WTC11 (cell line): Measurements from ENCODE around the gene CLSTN2. TPM values are rescaled to one million over a fixed set of nuclear protein-coding genes. Genes with fewer than 3 reads are reported as not detected.

ENCODE experiments used
- ATAC-seq: fragments of 200-7000 bp; cut with Tn5 transposase; 2 replicates; pipeline ENCODE4 v1.10.0; 2021; ENCODE audit warnings: mild to moderate bottlenecking, moderate library complexity
- CTCF ChIA-PET: fragments of 300-600 bp; sonication (Branson Sonifier 250); formaldehyde crosslinking; loops from one replicate; lab custom pipeline; 2021; ENCODE audit warnings: antibody characterized with exemption; lab: Charles Lee
- POLR2A ChIA-PET: fragments of 350-600 bp; sonication (Branson Sonifier 250); formaldehyde crosslinking; loops from one replicate; lab custom pipeline; 2021; ENCODE audit warnings: antibody characterized with exemption; lab: Charles Lee
- DNase-seq: peaks from one replicate; pipeline ENCODE4 v3.0.0; 2021; ENCODE audit warnings: low spot score
- H3K27ac Mint-ChIP-seq: 2 replicates; pipeline ENCODE4 v1.8.0; 2021; ENCODE audit warnings: mixed read lengths
- H3K27me3 Mint-ChIP-seq: 2 replicates; pipeline ENCODE4 v1.8.0; 2021; ENCODE audit warnings: low read depth, mild to moderate bottlenecking, moderate library complexity, mixed read lengths
- H3K36me3 Mint-ChIP-seq: 2 replicates; pipeline ENCODE4 v1.8.0; 2021; ENCODE audit warnings: mixed read lengths
- H3K4me1 Mint-ChIP-seq: 2 replicates; pipeline ENCODE4 v1.8.0; 2022; ENCODE audit warnings: mixed read lengths
- H3K4me3 Mint-ChIP-seq: 2 replicates; pipeline ENCODE4 v1.8.0; 2021; ENCODE audit warnings: mild to moderate bottlenecking, moderate library complexity, mixed read lengths
- H3K9me3 Mint-ChIP-seq: 2 replicates; pipeline ENCODE4 v1.8.0; 2021; ENCODE audit warnings: mixed read lengths
- CREM ChIP-seq: sonication (generic); formaldehyde crosslinking; IDR thresholded peaks from 2 replicates; pipeline ENCODE4 v1.8.1; 2022; ENCODE audit warnings: mild to moderate bottlenecking, missing genetic modification reagents, moderate library complexity
- ESRRA ChIP-seq: sonication (generic); formaldehyde crosslinking; IDR thresholded peaks from 2 replicates; pipeline ENCODE4 v1.8.1; 2022; ENCODE audit warnings: mild to moderate bottlenecking, missing genetic modification reagents, borderline replicate concordance
- ETV6 ChIP-seq: sonication (generic); formaldehyde crosslinking; IDR thresholded peaks from 2 replicates; pipeline ENCODE4 v1.8.1; 2022; ENCODE audit warnings: mild to moderate bottlenecking, missing genetic modification reagents
- FOXK1 ChIP-seq: sonication (generic); formaldehyde crosslinking; IDR thresholded peaks from 2 replicates; pipeline ENCODE4 v1.8.0; 2022; ENCODE audit warnings: mild to moderate bottlenecking, moderate library complexity, missing genetic modification reagents
- FOXP1 ChIP-seq: sonication (generic); formaldehyde crosslinking; IDR thresholded peaks from 2 replicates; pipeline ENCODE4 v1.8.0; 2022; ENCODE audit warnings: missing genetic modification reagents, mild to moderate bottlenecking, moderate library complexity, borderline replicate concordance
- GTF2I ChIP-seq: fragments of 250-450 bp; sonication (Bioruptor Pico); conservative IDR thresholded peaks from 2 replicates; pipeline ENCODE4 v1.4.0; 2021; ENCODE audit warnings: mild to moderate bottlenecking
- HMGA2 ChIP-seq: fragments of 250-450 bp; sonication (Bioruptor Pico); IDR thresholded peaks from 2 replicates; pipeline ENCODE4 v1.4.0; 2021; ENCODE audit warnings: mild to moderate bottlenecking, moderate library complexity
- NFATC4 ChIP-seq: fragments of 250-450 bp; sonication (Bioruptor Pico); IDR thresholded peaks from 2 replicates; pipeline ENCODE4 v1.9.0; 2021; ENCODE audit warnings: mild to moderate bottlenecking
- NFE2L1 ChIP-seq: sonication (generic); formaldehyde crosslinking; IDR thresholded peaks from 2 replicates; pipeline ENCODE4 v1.8.1; 2023; ENCODE audit warnings: missing genetic modification reagents
- NFYB ChIP-seq: sonication (generic); formaldehyde crosslinking; conservative IDR thresholded peaks from 2 replicates; pipeline ENCODE4 v1.8.0; 2022; ENCODE audit warnings: low read depth, missing genetic modification reagents
- NR2C2 ChIP-seq: sonication (generic); formaldehyde crosslinking; IDR thresholded peaks from 2 replicates; pipeline ENCODE4 v1.8.0; 2022; ENCODE audit warnings: mild to moderate bottlenecking, missing genetic modification reagents
- PRRX2 ChIP-seq: fragments of 250-450 bp; sonication (Bioruptor Pico); IDR thresholded peaks from 2 replicates; pipeline ENCODE4 v1.8.0; 2021; ENCODE audit warnings: mild to moderate bottlenecking
- RORB ChIP-seq: fragments of 250-450 bp; sonication (Bioruptor Pico); IDR thresholded peaks from 2 replicates; pipeline ENCODE4 v1.9.0; 2021; ENCODE audit warnings: mild to moderate bottlenecking
- SP1 ChIP-seq: sonication (generic); formaldehyde crosslinking; conservative IDR thresholded peaks from 2 replicates; pipeline ENCODE4 v1.8.1; 2022; ENCODE audit warnings: missing genetic modification reagents
- ZNF138 ChIP-seq: sonication (generic); formaldehyde crosslinking; conservative IDR thresholded peaks from 2 replicates; pipeline ENCODE4 v1.8.1; 2022; ENCODE audit warnings: mild to moderate bottlenecking, moderate library complexity, missing genetic modification reagents
- ZNF232 ChIP-seq: sonication (generic); formaldehyde crosslinking; IDR thresholded peaks from 2 replicates; pipeline ENCODE4 v1.8.0; 2022; ENCODE audit warnings: mild to moderate bottlenecking, missing genetic modification reagents
- ZNF263 ChIP-seq: sonication (generic); formaldehyde crosslinking; IDR thresholded peaks from 2 replicates; pipeline ENCODE4 v1.8.1; 2022; ENCODE audit warnings: low read depth, mild to moderate bottlenecking, moderate library complexity, missing genetic modification reagents
- ZNF416 ChIP-seq: fragments of 250-450 bp; sonication (Bioruptor Pico); IDR thresholded peaks from 2 replicates; pipeline ENCODE4 v1.9.0; 2021; ENCODE audit warnings: mild to moderate bottlenecking, inconsistent platforms
- ZNF423 ChIP-seq: fragments of 250-450 bp; sonication (Bioruptor Pico); IDR thresholded peaks from 2 replicates; pipeline ENCODE4 v2.1.2; 2022; ENCODE audit warnings: mild to moderate bottlenecking, moderate library complexity
- total RNA-seq: library from RNA; stranded (reverse); gene quantifications from 3 replicates; pipeline ENCODE4 v1.2.3, GENCODE V29; 2021
- TF ChIP-seq, protein P1 (sequence below): sonication (generic); formaldehyde crosslinking; IDR thresholded peaks from 2 replicates; pipeline ENCODE4 v1.8.1; 2023; ENCODE audit warnings: mild to moderate bottlenecking, moderate library complexity, missing genetic modification reagents
- TF ChIP-seq, protein P2 (sequence below): fragments of 200-600 bp; IDR thresholded peaks from 2 replicates; pipeline ENCODE4 v1.8.0; 2022; ENCODE audit warnings: antibody characterized with exemption
- TF ChIP-seq, protein P3 (sequence below): sonication (generic); formaldehyde crosslinking; IDR thresholded peaks from 2 replicates; pipeline ENCODE4 v1.8.0; 2023; ENCODE audit warnings: missing genetic modification reagents
- TF ChIP-seq, protein P4 (sequence below): sonication (generic); formaldehyde crosslinking; IDR thresholded peaks from 2 replicates; pipeline ENCODE4 v1.8.1; 2022; ENCODE audit warnings: missing genetic modification reagents, borderline replicate concordance
- TF ChIP-seq, protein P5 (sequence below): sonication (generic); formaldehyde crosslinking; IDR thresholded peaks from 2 replicates; pipeline ENCODE4 v1.8.0; 2022; ENCODE audit warnings: mild to moderate bottlenecking, missing genetic modification reagents
- TF ChIP-seq, protein P6 (sequence below): sonication (generic); formaldehyde crosslinking; IDR thresholded peaks from 2 replicates; pipeline ENCODE4 v1.8.0; 2022; ENCODE audit warnings: mild to moderate bottlenecking, missing genetic modification reagents

Gene CLSTN2
- total RNA-seq, 1 experiment from 2014 or later = 0.35 TPM

DNA sequence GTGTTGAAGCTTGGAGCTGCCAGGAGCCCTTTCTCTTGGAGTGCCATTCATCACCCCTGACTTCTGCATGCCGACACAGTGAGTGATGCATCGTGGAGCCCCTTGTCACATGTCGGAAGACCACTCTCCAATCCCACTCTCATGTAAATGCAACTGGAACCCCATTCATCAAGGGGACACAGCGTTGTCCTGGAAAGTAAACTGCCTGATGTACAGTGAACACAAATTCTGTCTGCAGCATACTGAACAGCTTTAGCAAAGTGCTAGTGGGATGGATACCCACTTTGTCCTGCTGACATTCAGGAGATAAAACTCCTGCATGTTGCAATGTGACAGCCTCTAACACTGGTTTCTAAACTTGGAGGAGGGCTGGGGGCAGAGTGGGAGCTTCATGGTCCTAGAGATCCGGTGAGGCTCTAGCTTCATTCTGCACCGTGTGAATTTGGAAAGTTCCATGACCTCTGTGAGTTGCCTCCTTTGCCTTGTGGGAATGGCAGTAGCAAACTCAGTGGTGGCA, 194.8 kb downstream of the CLSTN2 start:
- no peak for TF ChIP-seq FOXK1
- TF ChIP-seq, protein P1, sequence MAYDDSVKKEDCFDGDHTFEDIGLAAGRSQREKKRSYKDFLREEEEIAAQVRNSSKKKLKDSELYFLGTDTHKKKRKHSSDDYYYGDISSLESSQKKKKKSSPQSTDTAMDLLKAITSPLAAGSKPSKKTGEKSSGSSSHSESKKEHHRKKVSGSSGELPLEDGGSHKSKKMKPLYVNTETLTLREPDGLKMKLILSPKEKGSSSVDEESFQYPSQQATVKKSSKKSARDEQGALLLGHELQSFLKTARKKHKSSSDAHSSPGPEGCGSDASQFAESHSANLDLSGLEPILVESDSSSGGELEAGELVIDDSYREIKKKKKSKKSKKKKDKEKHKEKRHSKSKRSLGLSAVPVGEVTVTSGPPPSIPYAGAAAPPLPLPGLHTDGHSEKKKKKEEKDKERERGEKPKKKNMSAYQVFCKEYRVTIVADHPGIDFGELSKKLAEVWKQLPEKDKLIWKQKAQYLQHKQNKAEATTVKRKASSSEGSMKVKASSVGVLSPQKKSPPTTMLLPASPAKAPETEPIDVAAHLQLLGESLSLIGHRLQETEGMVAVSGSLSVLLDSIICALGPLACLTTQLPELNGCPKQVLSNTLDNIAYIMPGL (CRISPR knock-in tag) = no peak
- TF ChIP-seq, protein P2, sequence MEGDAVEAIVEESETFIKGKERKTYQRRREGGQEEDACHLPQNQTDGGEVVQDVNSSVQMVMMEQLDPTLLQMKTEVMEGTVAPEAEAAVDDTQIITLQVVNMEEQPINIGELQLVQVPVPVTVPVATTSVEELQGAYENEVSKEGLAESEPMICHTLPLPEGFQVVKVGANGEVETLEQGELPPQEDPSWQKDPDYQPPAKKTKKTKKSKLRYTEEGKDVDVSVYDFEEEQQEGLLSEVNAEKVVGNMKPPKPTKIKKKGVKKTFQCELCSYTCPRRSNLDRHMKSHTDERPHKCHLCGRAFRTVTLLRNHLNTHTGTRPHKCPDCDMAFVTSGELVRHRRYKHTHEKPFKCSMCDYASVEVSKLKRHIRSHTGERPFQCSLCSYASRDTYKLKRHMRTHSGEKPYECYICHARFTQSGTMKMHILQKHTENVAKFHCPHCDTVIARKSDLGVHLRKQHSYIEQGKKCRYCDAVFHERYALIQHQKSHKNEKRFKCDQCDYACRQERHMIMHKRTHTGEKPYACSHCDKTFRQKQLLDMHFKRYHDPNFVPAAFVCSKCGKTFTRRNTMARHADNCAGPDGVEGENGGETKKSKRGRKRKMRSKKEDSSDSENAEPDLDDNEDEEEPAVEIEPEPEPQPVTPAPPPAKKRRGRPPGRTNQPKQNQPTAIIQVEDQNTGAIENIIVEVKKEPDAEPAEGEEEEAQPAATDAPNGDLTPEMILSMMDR = no peak
- no peak for TF ChIP-seq ZNF232 (CRISPR knock-in tag)
- TF ChIP-seq, protein P3, sequence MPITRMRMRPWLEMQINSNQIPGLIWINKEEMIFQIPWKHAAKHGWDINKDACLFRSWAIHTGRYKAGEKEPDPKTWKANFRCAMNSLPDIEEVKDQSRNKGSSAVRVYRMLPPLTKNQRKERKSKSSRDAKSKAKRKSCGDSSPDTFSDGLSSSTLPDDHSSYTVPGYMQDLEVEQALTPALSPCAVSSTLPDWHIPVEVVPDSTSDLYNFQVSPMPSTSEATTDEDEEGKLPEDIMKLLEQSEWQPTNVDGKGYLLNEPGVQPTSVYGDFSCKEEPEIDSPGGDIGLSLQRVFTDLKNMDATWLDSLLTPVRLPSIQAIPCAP (CRISPR knock-in tag) = no peak
- no peak for TF ChIP-seq NFYB (CRISPR knock-in tag)
- TF ChIP-seq ZNF138 = no peak
- TF ChIP-seq, protein P4, sequence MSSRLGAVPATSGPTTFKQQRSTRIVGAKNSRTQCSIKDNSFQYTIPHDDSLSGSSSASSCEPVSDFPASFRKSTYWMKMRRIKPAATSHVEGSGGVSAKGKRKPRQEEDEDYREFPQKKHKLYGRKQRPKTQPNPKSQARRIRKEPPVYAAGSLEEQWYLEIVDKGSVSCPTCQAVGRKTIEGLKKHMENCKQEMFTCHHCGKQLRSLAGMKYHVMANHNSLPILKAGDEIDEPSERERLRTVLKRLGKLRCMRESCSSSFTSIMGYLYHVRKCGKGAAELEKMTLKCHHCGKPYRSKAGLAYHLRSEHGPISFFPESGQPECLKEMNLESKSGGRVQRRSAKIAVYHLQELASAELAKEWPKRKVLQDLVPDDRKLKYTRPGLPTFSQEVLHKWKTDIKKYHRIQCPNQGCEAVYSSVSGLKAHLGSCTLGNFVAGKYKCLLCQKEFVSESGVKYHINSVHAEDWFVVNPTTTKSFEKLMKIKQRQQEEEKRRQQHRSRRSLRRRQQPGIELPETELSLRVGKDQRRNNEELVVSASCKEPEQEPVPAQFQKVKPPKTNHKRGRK (CRISPR knock-in tag) = no peak
- ChIA-PET POLR2A (interaction anchor here (0.7 kb wide), 1 partner anchor 22 kb away, joined by 3 read pairs; no protein-coding TSS in a partner anchor), CTCF (interaction anchor here (1.8 to 2.4 kb wide), 6 partner anchors 13 to 369 kb away, joined by 5 to 21 read pairs (median 8); no protein-coding TSS in a partner anchor)
- ATAC-seq (no peak), DNase-seq (no peak)
- Mint-ChIP-seq H3K36me3 (no peaks in the 10 kb centered on the region), H3K27ac (no peak overlapping the region), H3K4me1 (peaks cover 19% of the 10 kb centered on the region), H3K4me3 (no peak overlapping the region), H3K9me3 (no peaks in the 10 kb centered on the region), H3K27me3 (no peaks in the 10 kb centered on the region; the same call in 1 of the 2 replicates)

DNA sequence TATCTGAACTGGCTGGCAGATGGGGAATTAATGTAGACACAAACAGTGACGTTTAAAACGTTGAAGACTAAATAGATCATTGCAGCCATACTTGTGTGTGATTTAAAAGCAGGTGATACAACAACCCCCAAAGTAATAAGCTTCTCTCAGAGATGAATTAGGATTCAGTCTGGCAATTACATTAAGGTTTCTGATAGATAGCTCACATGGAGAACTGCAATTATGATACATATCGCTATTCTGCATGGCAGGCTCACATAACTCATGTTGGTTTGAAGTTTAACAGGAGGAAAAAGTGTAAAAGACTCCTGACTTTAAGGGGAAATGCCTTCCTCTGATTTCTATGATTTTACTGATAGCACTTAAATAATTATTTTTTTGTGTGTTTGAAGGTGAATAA, 196.9 kb downstream of the CLSTN2 start:
- H3K4me1 Mint-ChIP-seq = peaks cover 30% of the 10 kb centered on the region
- CTCF ChIA-PET = no interaction called here
- TF ChIP-seq HMGA2 (CRISPR knock-in tag) (no peak), NR2C2 (no peak), FOXP1 (CRISPR knock-in tag) (no peak), ZNF263 (CRISPR knock-in tag) (no peak), RORB (no peak), FOXK1 (no peak), ESRRA (CRISPR knock-in tag) (no peak), ZNF416 (no peak), NFE2L1 (CRISPR knock-in tag) (no peak), SP1 (no peak), CREM (CRISPR knock-in tag) (no peak), NFATC4 (no peak), PRRX2 (CRISPR knock-in tag) (no peak), ZNF423 (CRISPR knock-in tag) (no peak), GTF2I (no peak), ETV6 (no peak)
- TF ChIP-seq, protein P5, sequence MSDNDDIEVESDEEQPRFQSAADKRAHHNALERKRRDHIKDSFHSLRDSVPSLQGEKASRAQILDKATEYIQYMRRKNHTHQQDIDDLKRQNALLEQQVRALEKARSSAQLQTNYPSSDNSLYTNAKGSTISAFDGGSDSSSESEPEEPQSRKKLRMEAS = no peak
- TF ChIP-seq, protein P6, sequence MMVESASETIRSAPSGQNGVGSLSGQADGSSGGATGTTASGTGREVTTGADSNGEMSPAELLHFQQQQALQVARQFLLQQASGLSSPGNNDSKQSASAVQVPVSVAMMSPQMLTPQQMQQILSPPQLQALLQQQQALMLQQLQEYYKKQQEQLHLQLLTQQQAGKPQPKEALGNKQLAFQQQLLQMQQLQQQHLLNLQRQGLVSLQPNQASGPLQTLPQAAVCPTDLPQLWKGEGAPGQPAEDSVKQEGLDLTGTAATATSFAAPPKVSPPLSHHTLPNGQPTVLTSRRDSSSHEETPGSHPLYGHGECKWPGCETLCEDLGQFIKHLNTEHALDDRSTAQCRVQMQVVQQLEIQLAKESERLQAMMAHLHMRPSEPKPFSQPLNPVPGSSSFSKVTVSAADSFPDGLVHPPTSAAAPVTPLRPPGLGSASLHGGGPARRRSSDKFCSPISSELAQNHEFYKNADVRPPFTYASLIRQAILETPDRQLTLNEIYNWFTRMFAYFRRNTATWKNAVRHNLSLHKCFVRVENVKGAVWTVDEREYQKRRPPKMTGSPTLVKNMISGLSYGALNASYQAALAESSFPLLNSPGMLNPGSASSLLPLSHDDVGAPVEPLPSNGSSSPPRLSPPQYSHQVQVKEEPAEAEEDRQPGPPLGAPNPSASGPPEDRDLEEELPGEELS (CRISPR knock-in tag) = no peak
- H3K36me3 Mint-ChIP-seq = no peaks in the 10 kb centered on the region
- POLR2A ChIA-PET = no interaction called here
- H3K9me3 Mint-ChIP-seq = no peaks in the 10 kb centered on the region
- DNase-seq = no peak
- no peak for ATAC-seq
- H3K4me3 Mint-ChIP-seq = no peak overlapping the region
- H3K27me3 Mint-ChIP-seq = peaks cover 4% of the 10 kb centered on the region
- H3K27ac Mint-ChIP-seq = no peak overlapping the region
